Neural cell (in vitro differentiated cells): ENCODE data around the gene IRX3. TPM values are rescaled to one million over a fixed set of nuclear protein-coding genes. Genes with fewer than 3 reads are reported as not detected.

Experiments
- H2AFZ ChIP-seq: fragments of 200-600, 300-800 bp; sonication (generic), shearing (Covaris generic); 2 replicates; pipeline ENCODE4 v1.6.0; 2014; ENCODE audit warnings: low read depth, mild to moderate bottlenecking, antibody characterized with exemption, low read length, moderate library complexity
- H3F3A ChIP-seq: fragments of 200-600 bp; shearing (Covaris generic); 2 replicates; pipeline ENCODE4 v1.6.1; 2016; ENCODE audit warnings: mild to moderate bottlenecking, moderate library complexity, mixed read lengths, antibody characterized with exemption, low read length; ENCODE audit not compliant: insufficient read depth, poor library complexity, severe bottlenecking
- H3K27ac ChIP-seq: fragments of 200-600, 300-800 bp; sonication (generic), shearing (Covaris generic); 2 replicates; pipeline ENCODE4 v1.5.1; 2014; ENCODE audit warnings: mild to moderate bottlenecking, low read length, moderate library complexity
- H3K27me3 ChIP-seq: fragments of 300-800, 200-600 bp; sonication (generic), shearing (Covaris generic); 2 replicates; pipeline ENCODE4 v1.6.0; 2014; ENCODE audit warnings: mild to moderate bottlenecking, low read depth, low read length, moderate library complexity; ENCODE audit not compliant: insufficient read depth
- H3K36me3 ChIP-seq: fragments of 300-800, 200-600 bp; sonication (generic), shearing (Covaris generic); 2 replicates; pipeline ENCODE4 v1.5.1; 2014; ENCODE audit warnings: mild to moderate bottlenecking, antibody characterized with exemption, low read length, moderate library complexity; ENCODE audit not compliant: insufficient read depth
- H3K4me2 ChIP-seq: fragments of 300-800, 200-600 bp; sonication (generic), shearing (Covaris generic); 2 replicates; pipeline ENCODE4 v1.6.0; 2014; ENCODE audit warnings: mild to moderate bottlenecking, low read length
- H3K4me3 ChIP-seq: fragments of 300-800, 200-600 bp; sonication (generic), shearing (Covaris generic); 2 replicates; pipeline ENCODE4 v1.5.1; 2014; ENCODE audit warnings: mild to moderate bottlenecking, low read length, moderate library complexity
- H3K79me2 ChIP-seq: fragments of 200-600 bp; shearing (Covaris generic); replicated peaks from 2 replicates; pipeline ENCODE4 v1.6.0; 2014; ENCODE audit warnings: mild to moderate bottlenecking, low read length, moderate library complexity; ENCODE audit not compliant: insufficient read depth
- H3K9ac ChIP-seq: fragments of 300-800, 200-600 bp; sonication (generic), shearing (Covaris generic); 2 replicates; pipeline ENCODE4 v1.6.1; 2016; ENCODE audit warnings: mild to moderate bottlenecking, low read length, mixed read lengths
- H3K9me2 ChIP-seq: fragments of 200-600 bp; shearing (Covaris generic); 2 replicates; pipeline ENCODE4 v1.6.1; 2016; ENCODE audit warnings: mild to moderate bottlenecking, low read length, mixed read lengths; ENCODE audit not compliant: insufficient read depth
- H3K9me3 ChIP-seq: fragments of 200-600, 300-800 bp; sonication (generic), shearing (Covaris generic); 2 replicates; pipeline ENCODE4 v1.6.1; 2016; ENCODE audit warnings: mild to moderate bottlenecking, mixed run types, low read length, moderate library complexity, mixed read lengths
- H4K20me1 ChIP-seq: fragments of 200-600 bp; shearing (Covaris generic); 2 replicates; pipeline ENCODE4 v1.6.1; 2016; ENCODE audit warnings: mild to moderate bottlenecking, mixed run types; ENCODE audit not compliant: insufficient read depth
- EP300 ChIP-seq: fragments of 450-650 bp; conservative IDR thresholded peaks from 2 replicates; pipeline ENCODE4 v1.6.1; 2014; ENCODE audit warnings: antibody characterized with exemption, mild to moderate bottlenecking, moderate library complexity; ENCODE audit not compliant: poor library complexity, severe bottlenecking
- EZH2 ChIP-seq: fragments of 200-600, 300-800 bp; shearing (Covaris generic), sonication (generic); IDR thresholded peaks from 2 replicates; pipeline ENCODE4 v1.6.1; 2014; ENCODE audit warnings: antibody characterized with exemption, low read length, borderline replicate concordance, mild to moderate bottlenecking; ENCODE audit not compliant: insufficient read depth, poor library complexity, severe bottlenecking
- MXI1 ChIP-seq: fragments of 450-650 bp; conservative IDR thresholded peaks from 2 replicates; pipeline ENCODE4 v1.6.1; 2014; ENCODE audit warnings: antibody characterized with exemption, mild to moderate bottlenecking; ENCODE audit not compliant: poor library complexity, severe bottlenecking
- POLR2AphosphoS5 ChIP-seq: IDR thresholded peaks from 2 replicates; pipeline ENCODE4 v1.6.1; 2012
- RAD21 ChIP-seq: fragments of 450-650 bp; conservative IDR thresholded peaks from 2 replicates; pipeline ENCODE4 v1.6.1; 2014; ENCODE audit warnings: antibody characterized with exemption, mild to moderate bottlenecking, moderate library complexity
- SMC3 ChIP-seq: fragments of 450-650 bp; conservative IDR thresholded peaks from 2 replicates; pipeline ENCODE4 v1.6.1; 2014; ENCODE audit warnings: antibody characterized with exemption, mild to moderate bottlenecking, moderate library complexity; ENCODE audit not compliant: poor library complexity
- TAF1 ChIP-seq: IDR thresholded peaks from 2 replicates; pipeline ENCODE4 v1.6.1; 2012; ENCODE audit warnings: low read depth
- polyA plus RNA-seq: library from polyadenylated mRNA; depleted of rRNA; stranded (reverse); fragments of >200 nt; gene quantifications from 2 replicates; pipeline ENCODE4 v1.2.3, GENCODE V29; 2014
- TF ChIP-seq, protein P1 (sequence below): IDR thresholded peaks from 2 replicates; pipeline ENCODE4 v1.6.1; 2012; ENCODE audit warnings: borderline replicate concordance
- TF ChIP-seq, protein P2 (sequence below): fragments of 450-650 bp; IDR thresholded peaks from 2 replicates; pipeline ENCODE4 v1.5.1; 2014; ENCODE audit warnings: antibody characterized with exemption, mild to moderate bottlenecking, moderate library complexity; ENCODE audit not compliant: poor library complexity, severe bottlenecking

Gene IRX3
- polyA plus RNA-seq, 1 donor from 2014 or later: not detected

DNA sequence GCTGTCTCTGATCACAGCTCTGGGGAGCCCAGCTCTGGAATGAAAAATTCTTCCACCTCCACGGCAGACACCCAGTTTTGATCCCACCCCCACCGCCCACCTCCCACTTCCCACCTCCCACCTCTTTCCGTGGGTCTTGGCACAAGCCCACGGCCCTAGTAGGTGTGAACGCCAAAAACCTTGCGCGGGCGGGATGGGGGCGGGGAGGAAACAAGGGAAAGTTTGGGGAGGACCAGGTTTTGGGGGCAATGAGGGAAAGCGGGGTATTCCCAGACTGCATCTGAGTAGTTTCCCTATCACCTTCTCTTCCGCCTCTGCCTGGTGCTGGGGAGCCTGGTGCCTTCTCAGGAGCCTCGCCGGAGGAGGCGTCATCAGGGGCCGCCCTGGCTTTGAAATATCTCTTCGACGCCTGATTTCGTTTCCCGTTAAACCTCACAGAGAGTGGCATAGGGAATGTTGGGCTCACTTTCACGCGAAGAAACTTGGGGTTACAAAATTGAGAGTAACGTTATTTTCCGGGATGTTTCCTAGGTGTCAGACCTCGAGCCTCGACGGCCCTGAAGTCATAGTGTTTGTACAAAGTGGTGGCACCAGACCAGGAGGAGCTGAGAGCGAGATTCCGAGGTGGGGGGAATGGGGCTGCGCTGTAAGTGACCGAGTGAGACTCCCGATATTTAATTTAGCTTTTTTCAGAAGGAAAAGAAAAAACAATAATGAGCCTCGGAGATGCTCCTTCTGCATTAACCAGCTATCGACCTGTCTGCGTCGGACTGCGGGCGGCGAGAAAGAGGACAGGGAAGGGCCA lies 1.6 kb upstream of the IRX3 start:
- Histone ChIP-seq H3K79me2 (no peaks in the 10 kb centered on the region), H3K9me3 (no peaks in the 10 kb centered on the region), H3F3A (no peaks in the 10 kb centered on the region), H3K27me3 (peaks cover 99% of the 10 kb centered on the region), H2AFZ (no peak overlapping the region), H3K36me3 (no peaks in the 10 kb centered on the region), H3K9ac (no peak overlapping the region), H3K4me3 (no peak overlapping the region), H4K20me1 (no peaks in the 10 kb centered on the region), H3K4me2 (no peak overlapping the region), H3K9me2 (no peaks in the 10 kb centered on the region), H3K27ac (no peak overlapping the region)
- TF ChIP-seq RAD21 (no peak), POLR2AphosphoS5 (peak; percentile 70), EZH2 (no peak), EP300 (no peak), MXI1 (no peak)
- TF ChIP-seq, protein P1, sequence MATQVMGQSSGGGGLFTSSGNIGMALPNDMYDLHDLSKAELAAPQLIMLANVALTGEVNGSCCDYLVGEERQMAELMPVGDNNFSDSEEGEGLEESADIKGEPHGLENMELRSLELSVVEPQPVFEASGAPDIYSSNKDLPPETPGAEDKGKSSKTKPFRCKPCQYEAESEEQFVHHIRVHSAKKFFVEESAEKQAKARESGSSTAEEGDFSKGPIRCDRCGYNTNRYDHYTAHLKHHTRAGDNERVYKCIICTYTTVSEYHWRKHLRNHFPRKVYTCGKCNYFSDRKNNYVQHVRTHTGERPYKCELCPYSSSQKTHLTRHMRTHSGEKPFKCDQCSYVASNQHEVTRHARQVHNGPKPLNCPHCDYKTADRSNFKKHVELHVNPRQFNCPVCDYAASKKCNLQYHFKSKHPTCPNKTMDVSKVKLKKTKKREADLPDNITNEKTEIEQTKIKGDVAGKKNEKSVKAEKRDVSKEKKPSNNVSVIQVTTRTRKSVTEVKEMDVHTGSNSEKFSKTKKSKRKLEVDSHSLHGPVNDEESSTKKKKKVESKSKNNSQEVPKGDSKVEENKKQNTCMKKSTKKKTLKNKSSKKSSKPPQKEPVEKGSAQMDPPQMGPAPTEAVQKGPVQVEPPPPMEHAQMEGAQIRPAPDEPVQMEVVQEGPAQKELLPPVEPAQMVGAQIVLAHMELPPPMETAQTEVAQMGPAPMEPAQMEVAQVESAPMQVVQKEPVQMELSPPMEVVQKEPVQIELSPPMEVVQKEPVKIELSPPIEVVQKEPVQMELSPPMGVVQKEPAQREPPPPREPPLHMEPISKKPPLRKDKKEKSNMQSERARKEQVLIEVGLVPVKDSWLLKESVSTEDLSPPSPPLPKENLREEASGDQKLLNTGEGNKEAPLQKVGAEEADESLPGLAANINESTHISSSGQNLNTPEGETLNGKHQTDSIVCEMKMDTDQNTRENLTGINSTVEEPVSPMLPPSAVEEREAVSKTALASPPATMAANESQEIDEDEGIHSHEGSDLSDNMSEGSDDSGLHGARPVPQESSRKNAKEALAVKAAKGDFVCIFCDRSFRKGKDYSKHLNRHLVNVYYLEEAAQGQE: no peak

DNA sequence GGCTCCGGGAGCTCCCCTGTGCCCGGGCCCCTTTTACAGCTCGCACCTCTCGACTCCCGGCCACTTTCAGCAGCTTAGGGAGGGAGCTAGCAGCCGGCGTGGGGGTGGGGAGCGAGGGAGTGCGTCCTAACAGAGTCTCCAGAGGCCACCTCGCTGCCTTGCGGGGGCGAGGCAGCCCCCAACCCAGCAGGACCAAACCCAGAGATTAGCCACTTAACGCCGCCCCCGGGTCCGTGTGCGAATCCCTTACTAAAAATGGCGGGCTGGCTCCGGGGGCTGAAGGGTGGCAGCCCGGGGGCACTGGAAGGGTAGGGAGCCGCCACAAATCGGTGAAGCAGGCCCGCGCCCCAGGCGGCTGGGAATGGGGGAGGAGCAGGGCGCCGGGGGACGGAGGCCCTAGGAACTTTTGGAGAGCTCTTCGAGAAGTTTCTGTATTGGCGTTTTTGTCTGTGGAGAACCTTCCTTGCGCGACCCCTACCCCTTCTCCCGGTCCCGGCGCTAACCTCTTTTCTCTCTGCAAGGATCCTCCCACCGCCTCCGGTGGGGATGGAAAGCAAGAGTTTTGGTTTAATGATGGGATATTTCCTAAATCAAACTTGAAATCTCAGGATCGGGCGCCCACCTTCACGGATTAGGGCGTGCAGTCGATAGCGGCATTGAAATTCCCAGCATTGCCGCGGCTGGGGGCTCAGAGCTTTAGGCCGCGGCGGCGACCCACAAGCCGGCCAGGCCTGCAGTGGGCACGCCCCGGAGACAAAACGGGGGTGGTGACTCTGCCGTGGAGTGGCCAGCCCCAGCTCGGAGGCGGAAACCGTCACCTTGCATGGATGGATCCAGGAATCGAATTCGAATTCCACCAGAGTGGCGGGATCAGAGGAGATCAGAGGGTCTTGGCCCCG lies 793 bp upstream of the IRX3 start:
- no peaks in the 10 kb centered on the region for H3K9me3 ChIP-seq
- H3K9me2 ChIP-seq: no peaks in the 10 kb centered on the region
- H3K27me3 ChIP-seq: peaks cover 99% of the 10 kb centered on the region
- no peak overlapping the region for H2AFZ ChIP-seq
- H3K4me3 ChIP-seq: no peak overlapping the region
- no peaks in the 10 kb centered on the region for H3K36me3 ChIP-seq
- no peak for TF ChIP-seq TAF1
- TF ChIP-seq MXI1: no peak
- TF ChIP-seq SMC3: no peak
- TF ChIP-seq, protein P1: no peak
- TF ChIP-seq POLR2AphosphoS5: no peak
- no peak for TF ChIP-seq EZH2
- TF ChIP-seq, protein P2, sequence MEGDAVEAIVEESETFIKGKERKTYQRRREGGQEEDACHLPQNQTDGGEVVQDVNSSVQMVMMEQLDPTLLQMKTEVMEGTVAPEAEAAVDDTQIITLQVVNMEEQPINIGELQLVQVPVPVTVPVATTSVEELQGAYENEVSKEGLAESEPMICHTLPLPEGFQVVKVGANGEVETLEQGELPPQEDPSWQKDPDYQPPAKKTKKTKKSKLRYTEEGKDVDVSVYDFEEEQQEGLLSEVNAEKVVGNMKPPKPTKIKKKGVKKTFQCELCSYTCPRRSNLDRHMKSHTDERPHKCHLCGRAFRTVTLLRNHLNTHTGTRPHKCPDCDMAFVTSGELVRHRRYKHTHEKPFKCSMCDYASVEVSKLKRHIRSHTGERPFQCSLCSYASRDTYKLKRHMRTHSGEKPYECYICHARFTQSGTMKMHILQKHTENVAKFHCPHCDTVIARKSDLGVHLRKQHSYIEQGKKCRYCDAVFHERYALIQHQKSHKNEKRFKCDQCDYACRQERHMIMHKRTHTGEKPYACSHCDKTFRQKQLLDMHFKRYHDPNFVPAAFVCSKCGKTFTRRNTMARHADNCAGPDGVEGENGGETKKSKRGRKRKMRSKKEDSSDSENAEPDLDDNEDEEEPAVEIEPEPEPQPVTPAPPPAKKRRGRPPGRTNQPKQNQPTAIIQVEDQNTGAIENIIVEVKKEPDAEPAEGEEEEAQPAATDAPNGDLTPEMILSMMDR: no peak
- TF ChIP-seq EP300: no peak
- no peak for TF ChIP-seq RAD21
- H3K79me2 ChIP-seq: no peaks in the 10 kb centered on the region
- H4K20me1 ChIP-seq: no peaks in the 10 kb centered on the region
- no peak overlapping the region for H3K27ac ChIP-seq
- no peaks in the 10 kb centered on the region for H3F3A ChIP-seq
- H3K9ac ChIP-seq: no peak overlapping the region
- no peak overlapping the region for H3K4me2 ChIP-seq
